GM18873 (cell line): ENCODE data around the gene CRYBB3.
"Not testable (repeated sequence)": the region's sequence is repeated elsewhere in the genome, so short reads cannot be mapped to it uniquely, and the experiment has no call there.

Source experiments
- ATAC-seq: cut with Tn5 transposase; IDR thresholded peaks from one replicate; pipeline ENCODE4 v1.9.1; 2021; ENCODE audit warnings: mild to moderate bottlenecking, moderate library complexity, moderate number of reproducible peaks; ENCODE audit not compliant: unreplicated experiment, low FRiP score

The CRYBB3 gene

GRCh38 chr22:25174888-25175411 lies 24.7 kb upstream of the CRYBB3 start:
- ATAC-seq: no peak

- ATAC-seq: no peak
These were observed 23.5 kb upstream of the CRYBB3 start for GRCh38 chr22:25176175-25176574.

DNA sequence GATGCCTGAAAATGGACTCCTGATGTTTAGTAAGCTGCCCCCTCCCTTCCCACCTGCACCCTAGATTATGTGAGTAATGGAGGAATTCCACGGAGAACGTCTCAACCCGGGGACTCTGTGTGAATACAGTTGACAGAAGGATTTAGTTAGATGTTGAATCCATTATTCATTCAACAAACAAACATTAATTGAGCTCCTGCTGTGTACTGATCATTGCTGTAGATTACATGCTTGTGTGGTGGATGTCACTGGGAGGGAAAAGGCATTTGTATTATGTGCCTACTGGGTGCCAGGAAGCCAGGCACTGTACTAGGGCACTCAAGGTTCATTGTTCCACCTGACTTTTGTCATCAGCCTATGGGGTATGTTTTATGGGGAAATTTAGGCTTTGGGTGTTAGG lies 22.9 kb upstream of the CRYBB3 start:
- no peak for ATAC-seq

DNA sequence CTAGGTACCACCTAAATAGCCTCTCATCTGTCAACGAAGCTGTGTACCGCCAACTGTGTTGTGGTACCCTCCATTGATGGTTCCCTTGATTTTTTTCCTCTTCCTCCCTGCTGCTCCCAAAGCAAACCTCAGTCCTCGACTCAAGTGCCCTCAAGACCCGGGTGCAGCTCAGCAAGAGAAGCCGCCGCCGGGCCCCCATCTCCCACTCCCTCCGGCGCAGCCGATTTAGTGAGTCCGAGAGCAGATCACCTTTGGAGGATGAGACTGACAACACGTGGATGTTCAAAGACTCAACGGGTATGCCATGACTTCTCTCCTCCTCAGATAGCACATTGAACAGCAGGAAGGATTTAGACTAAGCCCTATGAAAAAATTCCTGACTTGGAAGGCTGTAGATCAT lies 22.4 kb upstream of the CRYBB3 start:
- ATAC-seq: no peak

GRCh38 chr22:25177895-25178294 lies 21.8 kb upstream of the CRYBB3 start:
- no peak for ATAC-seq

- ATAC-seq: not testable (repeated sequence)
These were observed 21.3 kb upstream of the CRYBB3 start for GRCh38 chr22:25178348-25178747.

- not testable (repeated sequence) for ATAC-seq
These were observed 20.6 kb upstream of the CRYBB3 start for GRCh38 chr22:25178869-25179631.

DNA sequence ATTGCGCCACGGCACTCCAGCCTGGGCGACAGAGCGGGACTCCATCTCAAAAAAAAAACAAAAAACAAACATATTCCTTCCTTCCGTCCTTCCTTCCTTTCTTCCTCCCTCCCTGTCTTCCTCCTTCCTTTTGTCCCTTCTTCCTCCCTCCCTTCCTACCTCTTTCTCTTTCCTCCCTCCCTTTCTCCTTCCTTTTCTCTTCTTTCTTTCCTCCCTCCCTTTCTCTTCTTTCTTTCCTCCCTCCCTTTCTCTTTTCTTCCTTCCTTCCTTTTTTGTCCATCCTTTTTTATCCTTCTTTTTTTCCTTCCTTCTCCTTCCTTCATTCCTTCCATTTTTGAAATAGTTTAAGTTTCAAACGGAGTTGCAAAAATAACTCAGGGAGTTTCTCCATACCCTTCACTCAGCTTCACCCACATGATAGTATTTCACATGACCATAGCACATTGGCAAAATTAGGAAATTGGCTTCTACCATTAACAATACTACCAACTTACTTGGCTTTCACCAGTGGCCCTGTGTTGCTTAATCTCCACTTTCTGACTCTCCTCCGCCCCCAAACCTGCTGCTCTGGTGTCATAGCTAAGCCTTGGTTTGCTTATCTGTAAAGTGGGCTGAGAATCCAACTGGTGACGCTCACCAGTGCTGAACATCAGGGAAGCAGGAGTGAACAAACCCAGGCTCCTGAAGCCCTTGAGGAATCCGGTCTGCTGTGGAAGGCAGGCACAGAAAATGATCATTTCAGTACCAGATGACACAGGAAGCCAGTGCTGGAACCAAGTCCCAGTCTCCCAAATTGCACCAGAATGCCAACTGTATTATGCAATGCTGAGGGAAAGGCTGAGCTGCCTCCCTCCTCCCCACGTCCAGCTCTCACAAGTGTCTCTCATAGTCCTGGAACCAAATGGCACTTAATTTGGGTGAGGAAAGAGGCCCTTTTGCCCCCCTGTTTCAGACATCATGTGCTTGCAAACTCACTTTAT lies 17.2 kb upstream of the CRYBB3 start:
- ATAC-seq: no peak

GRCh38 chr22:25183949-25184619 lies 15.6 kb upstream of the CRYBB3 start:
- no peak for ATAC-seq

DNA sequence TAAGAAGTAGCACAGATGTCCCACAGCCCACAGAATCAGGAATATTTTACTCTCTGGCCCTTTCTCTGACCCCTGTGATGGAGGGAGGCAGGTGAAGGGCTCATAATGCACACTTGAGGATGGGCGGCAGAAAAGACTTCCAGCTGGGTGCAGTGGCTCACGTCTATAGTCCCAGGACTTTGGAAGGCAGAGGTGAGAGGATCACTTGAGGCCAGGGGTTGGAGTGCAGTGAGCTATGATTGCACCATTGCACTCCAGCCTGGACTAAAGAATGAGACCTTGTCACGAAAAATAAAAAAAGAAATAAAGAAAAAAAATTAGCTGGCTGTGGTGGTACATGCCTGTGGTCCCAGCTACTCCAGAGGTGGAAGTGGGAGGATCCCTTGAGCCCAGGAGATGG lies 13.5 kb upstream of the CRYBB3 start:
- ATAC-seq: no peak

DNA sequence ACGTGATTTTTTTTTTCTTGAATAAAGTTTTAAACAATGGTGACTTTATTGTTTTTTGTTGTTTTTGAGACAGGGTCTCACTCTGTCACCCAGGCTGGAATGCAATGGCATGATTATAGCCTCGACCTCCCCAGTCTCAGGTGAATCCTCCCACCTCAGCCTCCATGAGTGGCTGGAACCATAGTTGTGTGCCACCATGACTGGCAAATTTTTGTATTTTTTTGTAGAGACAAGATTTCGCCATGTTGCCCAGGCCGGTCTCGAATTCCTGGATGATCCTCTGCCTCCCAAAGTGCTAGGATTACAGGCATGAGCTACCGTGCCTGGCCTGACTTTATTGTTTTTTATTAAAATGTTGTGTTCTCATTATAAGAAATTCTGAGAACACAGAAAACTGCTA lies 12.2 kb upstream of the CRYBB3 start:
- no peak for ATAC-seq

DNA sequence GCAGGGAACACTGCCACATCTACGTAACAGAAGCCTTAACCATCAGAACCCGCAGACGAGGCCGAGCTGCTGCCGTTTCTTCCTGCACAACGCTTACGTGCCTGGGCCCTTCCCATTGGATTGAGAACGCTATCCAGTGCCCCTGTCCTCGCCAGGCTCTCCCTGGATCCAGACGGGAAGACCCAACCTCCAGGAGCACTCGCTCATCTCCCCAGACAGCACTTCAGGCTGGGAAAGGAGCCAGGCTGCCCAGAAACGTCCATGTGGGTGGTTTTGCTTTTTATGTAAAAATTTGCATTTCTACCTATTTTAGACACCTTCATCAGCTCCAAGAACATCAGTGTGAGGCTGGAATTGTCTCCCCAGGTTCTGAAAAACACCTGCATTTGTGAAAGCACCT lies 7.3 kb upstream of the CRYBB3 start:
- ATAC-seq: no peak

DNA sequence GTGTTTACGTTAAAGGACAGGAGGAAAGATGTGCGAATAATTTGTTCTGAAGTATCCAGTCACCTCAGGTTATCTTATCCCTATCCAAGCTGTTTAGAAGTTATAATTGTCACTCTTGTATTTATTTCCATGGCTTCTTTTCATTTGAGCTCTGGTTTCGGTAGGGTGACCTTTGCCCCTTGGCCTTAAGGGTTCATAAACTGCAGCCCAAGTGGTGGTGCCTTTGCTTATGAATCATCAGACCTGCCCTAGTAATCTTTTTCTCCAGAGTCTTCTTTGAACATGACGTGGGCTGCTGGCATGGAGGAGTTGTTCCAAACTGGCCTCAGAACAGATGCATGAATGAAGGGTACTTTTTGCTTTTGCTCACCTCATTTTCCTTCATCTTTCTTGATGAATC lies 6.5 kb upstream of the CRYBB3 start:
- ATAC-seq: no peak

GRCh38 chr22:25193548-25193947 lies 6.1 kb upstream of the CRYBB3 start:
- no peak for ATAC-seq

GRCh38 chr22:25196326-25196725 lies 3.3 kb upstream of the CRYBB3 start:
- ATAC-seq: no peak

- ATAC-seq: no peak
These were observed 2.3 kb upstream of the CRYBB3 start for GRCh38 chr22:25197340-25197739.

- ATAC-seq: no peak
These were observed 1.3 kb downstream of the CRYBB3 start for GRCh38 chr22:25200967-25201366.

DNA sequence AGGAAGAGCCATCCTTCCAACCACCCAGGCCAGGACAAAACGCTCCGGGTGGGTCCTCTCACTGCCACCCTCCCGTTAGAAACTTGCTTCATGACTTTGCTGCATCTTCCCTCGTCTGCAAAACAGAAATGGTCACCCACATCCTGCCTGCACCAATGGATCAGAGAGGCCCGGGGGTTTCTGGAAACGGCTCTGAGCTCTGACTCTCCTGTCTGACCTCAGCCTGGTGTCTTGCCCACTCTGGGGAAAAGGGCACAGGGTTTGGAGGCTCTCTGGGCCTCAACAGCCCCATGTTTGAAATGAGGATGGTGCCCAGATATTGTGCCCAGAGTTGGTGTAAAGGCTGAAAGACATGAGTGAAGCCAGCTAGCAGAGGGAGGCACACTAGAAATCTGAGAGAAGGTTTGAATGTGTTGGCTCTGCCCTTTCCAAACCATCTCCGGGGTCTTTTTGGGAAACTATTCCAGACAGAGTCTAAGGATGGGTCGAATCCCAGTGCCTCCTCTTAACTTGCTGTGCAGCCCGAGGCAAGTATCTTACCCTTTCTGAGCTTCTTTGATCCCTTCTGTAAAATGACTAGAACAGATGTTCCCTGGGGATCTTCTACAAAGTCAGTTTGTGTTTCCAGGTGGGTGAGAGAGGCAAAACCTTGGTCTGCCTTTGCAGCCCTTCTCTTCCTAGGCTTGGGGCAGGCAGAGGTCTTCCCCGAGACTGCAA lies 2.1 kb downstream of the CRYBB3 start:
- no peak for ATAC-seq

DNA sequence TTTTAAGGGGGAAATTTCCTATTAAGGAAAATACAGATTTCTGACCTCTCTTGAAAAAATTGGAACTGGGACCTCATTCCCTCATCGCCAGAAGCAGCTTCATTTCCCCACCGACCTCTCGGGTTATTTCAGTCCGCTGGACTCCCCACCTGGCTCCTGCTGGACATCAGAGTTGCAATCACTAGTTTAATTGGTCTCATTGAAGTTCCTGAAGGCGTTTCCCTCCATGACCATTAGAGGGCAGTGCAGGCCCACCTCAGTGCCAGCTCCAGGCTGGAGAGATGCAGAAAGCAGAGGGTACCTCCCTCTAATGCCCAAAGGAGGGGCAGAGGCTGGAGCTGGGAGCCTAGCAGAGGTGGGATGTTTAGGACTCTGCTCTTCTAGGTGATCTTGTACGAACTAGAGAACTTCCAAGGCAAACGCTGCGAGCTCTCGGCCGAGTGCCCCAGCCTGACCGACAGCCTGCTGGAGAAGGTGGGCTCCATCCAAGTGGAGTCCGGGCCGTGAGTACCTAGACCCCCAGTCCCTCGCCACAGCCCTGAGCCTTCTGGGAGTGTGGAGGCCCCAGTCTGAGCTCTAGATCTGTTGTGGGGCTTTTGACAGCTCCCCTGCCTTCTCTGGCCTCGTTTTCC lies 2.7 kb downstream of the CRYBB3 start:
- ATAC-seq: no peak

DNA sequence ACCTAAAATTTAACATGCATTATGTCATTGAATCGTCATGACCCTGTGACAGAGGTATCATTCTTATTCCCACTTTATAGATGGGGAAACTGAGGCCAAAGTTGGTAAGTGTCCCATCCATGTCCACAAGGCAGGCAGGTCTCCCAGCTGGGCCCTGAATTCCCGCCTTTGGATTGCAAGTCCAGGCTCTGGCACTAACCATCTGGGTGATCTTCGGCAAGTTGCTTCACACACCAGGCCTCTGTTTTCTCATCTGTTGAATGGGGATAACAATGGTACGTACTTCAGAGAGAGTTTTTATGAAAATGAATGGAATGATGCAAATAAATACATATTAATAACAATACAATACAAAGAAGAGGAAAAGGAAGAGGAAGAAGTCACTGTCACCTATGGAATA lies 3.4 kb downstream of the CRYBB3 start:
- no peak for ATAC-seq
